Measurements from ENCODE around the gene GNAT1.

GNAT1 gene

DNA sequence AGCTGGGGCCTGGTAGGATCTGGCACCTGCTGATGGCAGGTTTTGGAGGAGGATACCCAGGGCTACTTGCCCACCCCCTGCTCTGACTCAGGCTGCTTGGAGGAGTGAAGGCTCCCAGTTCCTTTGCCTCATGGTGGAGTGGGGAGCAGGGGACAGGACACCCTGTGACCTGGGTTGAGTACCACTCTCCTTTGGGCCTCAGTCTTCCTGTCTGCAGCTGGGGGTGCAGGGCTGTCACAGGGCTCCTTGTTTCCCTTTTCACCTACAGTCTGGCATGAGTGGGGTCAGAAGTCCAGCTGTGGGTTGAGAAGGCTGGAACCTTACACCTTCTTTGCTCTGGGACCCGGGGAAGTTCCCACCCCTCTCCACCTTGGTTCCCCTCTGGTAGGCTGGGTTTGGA lies 21.6 kb upstream of the GNAT1 start:
- TF ChIP-seq, protein P1, sequence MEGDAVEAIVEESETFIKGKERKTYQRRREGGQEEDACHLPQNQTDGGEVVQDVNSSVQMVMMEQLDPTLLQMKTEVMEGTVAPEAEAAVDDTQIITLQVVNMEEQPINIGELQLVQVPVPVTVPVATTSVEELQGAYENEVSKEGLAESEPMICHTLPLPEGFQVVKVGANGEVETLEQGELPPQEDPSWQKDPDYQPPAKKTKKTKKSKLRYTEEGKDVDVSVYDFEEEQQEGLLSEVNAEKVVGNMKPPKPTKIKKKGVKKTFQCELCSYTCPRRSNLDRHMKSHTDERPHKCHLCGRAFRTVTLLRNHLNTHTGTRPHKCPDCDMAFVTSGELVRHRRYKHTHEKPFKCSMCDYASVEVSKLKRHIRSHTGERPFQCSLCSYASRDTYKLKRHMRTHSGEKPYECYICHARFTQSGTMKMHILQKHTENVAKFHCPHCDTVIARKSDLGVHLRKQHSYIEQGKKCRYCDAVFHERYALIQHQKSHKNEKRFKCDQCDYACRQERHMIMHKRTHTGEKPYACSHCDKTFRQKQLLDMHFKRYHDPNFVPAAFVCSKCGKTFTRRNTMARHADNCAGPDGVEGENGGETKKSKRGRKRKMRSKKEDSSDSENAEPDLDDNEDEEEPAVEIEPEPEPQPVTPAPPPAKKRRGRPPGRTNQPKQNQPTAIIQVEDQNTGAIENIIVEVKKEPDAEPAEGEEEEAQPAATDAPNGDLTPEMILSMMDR (IDR thresholded peaks at IDR 0.05; ENCODE audit: low read depth, low read length) = no peak
- no peak overlapping the region for H3K4me3 ChIP-seq (ENCODE audit: low read depth, low read length)
- in situ Hi-C loops (cut with HindIII; ENCODE audit: low sequenced_read_pairs) = no loop called here
- no peak for DNase-seq (ENCODE audit: low read depth, low spot score)

DNA sequence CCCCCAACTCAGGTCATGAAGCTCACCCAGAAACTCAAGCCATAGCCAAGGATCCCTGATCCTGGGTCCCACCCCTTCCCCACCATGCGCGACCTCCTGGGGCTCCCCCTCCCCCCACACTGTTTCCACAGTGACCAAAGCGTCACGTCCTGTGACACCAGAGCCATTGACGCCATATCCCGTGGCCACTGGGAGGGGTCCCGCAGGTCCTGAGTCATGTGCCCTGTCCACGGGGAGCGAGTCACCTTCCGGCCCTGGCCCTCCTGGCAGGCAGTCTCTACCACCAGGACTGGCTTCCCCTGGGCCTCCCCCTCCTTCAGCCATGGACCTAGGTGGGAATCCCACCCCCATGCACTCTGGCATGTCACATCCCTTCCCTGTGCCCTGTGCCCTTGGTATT lies 20.7 kb upstream of the GNAT1 start:
- TF ChIP-seq, protein P1 (IDR thresholded peaks at IDR 0.05; ENCODE audit: low read depth, low read length) = no peak
- DNase-seq (ENCODE audit: low read depth, low spot score) = peak; percentile 77
- no peak overlapping the region for H3K4me3 ChIP-seq (ENCODE audit: low read depth, low read length)
- in situ Hi-C loops (cut with HindIII; ENCODE audit: low sequenced_read_pairs) = no loop called here

DNA sequence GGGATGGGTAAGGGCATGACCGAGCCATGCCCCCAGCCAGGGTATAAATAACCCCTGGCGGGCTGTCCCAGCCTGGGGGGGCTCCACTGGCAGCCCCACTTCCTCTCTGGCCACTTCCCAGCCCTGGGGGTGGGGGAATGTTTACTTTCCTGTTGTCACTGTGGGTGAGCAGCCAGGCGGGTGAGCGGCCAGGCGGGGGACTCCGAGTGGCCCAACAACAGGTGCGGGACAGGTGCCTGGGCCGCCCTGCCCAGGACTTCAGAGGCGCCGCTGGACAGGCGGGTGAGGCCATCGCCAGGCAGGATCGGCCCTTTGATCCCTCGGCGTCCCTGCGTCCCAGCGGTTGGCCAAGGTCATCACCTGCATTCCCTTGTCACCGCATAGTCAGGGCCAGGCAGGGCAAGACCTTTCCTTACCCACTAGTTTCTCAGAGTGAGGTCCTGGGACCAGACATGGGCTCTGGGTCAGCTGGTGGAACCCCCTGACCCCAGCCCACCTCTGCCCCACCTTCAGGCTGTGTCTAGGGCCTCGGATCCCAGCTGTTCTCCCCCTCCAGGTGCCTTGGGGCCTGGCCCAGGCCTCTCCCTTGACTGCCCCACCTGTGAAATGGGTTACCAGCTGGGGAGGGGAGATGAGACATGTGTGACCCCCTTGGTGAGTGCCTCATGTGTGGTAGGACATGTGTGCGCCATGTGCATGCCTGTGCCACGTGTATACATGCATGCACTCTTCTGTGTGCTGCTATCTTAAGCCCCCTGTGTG lies 19.7 kb upstream of the GNAT1 start:
- TF ChIP-seq, protein P1 (IDR thresholded peaks at IDR 0.05; ENCODE audit: low read depth, low read length) = no peak
- H3K4me3 ChIP-seq (ENCODE audit: low read depth, low read length) = no peak overlapping the region
- in situ Hi-C loops (cut with HindIII; ENCODE audit: low sequenced_read_pairs) = no loop called here
- DNase-seq (ENCODE audit: low read depth, low spot score) = no peak

DNA sequence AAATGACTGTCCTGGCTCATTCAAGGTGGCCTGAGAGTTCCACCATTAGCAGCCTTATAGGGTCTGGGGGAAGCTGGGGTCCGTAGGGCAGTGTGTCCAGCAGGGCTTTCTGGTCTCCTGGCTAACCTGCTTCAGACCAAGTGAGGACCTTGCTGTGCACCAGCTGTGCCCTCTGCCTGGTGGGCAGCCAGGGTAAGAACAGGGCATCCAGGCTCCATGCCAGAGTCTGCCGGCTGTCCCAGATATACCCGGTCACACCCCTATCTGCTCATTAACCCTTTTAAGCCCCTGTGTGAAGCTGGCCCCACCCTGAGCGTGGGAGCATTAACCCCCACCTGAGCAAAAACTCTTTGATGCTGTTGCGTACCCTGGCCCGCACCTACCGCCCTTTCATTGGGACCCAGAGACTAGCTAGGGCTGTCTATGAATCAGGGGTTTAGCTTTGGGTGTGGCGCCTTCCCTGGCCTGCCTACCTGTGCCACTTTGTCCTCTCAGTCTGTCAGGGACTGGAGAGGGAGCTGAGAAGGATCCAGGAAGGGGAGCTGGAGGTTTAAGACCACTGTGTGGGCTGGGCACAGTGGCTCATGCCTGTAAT lies 18.7 kb upstream of the GNAT1 start:
- in situ Hi-C loops (cut with HindIII; ENCODE audit: low sequenced_read_pairs) = no loop called here
- TF ChIP-seq, protein P1 (IDR thresholded peaks at IDR 0.05; ENCODE audit: low read depth, low read length) = no peak
- no peak for DNase-seq (ENCODE audit: low read depth, low spot score)
- H3K4me3 ChIP-seq (ENCODE audit: low read depth, low read length) = no peak overlapping the region

DNA sequence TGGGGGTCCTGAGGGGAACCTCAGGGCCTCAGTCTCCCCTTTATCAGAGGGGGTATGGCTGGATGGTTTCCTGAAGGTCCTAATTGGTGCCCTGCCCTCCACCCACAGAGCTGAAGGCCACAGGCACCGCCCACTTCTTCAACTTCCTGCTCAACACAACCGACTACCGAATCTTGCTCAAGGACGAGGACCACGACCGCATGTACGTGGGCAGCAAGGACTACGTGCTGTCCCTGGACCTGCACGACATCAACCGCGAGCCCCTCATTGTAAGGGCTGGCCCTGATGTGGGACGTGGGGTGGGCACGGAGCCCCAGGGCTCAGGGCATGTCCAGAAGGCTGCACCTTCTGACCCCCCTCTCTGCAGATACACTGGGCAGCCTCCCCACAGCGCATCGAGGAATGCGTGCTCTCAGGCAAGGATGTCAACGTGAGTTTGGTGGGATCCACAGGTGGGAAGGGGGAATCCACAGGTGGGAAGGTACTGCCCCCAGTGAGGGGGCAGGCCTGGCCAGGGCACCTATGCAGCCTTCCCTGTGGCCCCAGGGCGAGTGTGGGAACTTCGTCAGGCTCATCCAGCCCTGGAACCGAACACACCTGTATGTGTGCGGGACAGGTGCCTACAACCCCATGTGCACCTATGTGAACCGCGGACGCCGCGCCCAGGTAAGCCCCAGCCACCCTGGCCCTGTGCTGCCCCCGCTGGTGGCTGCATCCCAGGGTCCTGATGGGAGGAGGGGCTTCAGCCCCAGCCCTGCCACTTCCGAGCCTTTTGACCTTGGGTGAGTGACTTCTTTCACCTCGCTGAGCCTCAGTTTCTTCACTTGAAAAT lies 17.5 kb upstream of the GNAT1 start:
- in situ Hi-C loops (cut with HindIII; ENCODE audit: low sequenced_read_pairs) = no loop called here
- H3K4me3 ChIP-seq (ENCODE audit: low read depth, low read length) = no peak overlapping the region
- no peak for DNase-seq (ENCODE audit: low read depth, low spot score)
- TF ChIP-seq, protein P1 (IDR thresholded peaks at IDR 0.05; ENCODE audit: low read depth, low read length) = no peak

DNA sequence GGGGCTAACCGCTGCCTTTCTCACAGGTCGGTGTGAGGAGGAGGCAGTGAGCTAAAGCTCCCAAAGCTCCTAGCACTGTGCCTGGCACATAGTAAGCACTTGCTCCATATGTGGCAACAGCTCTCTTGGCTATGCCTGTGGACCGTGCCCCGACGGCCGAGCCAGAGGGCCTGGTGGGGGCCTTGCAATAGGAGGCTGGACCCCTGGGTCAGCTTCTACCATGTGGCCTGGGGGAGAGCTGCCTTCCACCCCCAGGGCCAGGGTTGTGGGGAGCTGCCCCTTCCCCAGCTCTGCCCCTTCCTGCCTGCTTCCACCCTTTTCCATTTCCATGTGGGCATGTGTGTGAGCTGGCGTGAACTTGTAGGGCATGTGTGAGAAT lies 16.9 kb upstream of the GNAT1 start:
- TF ChIP-seq, protein P1 (IDR thresholded peaks at IDR 0.05; ENCODE audit: low read depth, low read length) = no peak
- in situ Hi-C loops (cut with HindIII; ENCODE audit: low sequenced_read_pairs) = no loop called here
- DNase-seq (ENCODE audit: low read depth, low spot score) = no peak
- H3K4me3 ChIP-seq (ENCODE audit: low read depth, low read length) = no peak overlapping the region

All from astrocyte of the spinal cord (primary cell).